ENCODE data around the gene SPTBN1. TPM values are rescaled to one million over a fixed set of nuclear protein-coding genes. Genes with fewer than 3 reads are reported as not detected.

SPTBN1 gene
- total and polyA plus RNA-seq, 2 of the 13 experiments (the other 11 are each of a cell fraction or from before 2014, with no cell fraction given): 123 to 299 TPM

DNA sequence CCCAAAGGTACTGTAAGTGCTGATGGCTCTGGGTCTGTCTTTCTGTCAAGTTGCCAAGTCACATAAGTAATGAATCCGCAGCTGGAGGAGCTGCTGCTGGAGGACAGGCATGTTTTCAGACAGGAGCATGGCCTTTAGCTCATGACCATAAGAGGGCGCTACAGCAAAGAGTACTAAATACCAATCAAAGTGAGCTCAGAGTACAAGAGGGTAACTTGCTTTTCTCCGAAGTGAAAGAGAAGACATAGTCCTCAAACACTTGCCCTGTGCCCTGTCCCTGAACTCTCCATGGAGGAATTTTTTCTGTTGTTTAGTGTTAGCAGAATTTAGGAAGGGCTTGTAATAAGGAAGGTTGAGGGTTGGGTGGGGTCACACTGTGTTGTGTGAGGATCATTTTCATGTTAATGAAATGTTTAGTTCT lies 209.3 kb downstream of the SPTBN1 start (continued):
- TF ChIP-seq TOPORS (CRISPR knock-in tag; IDR thresholded peaks at IDR 0.05): no peak
- no peak for TF ChIP-seq GZF1 (CRISPR knock-in tag; IDR thresholded peaks at IDR 0.05)
- TF ChIP-seq CBX1 (IDR thresholded peaks at IDR 0.05; ENCODE audit: low read depth): no peak
- TF ChIP-seq ZNF136 (CRISPR knock-in tag; IDR thresholded peaks at IDR 0.05; ENCODE audit: low read depth): no peak
- TF ChIP-seq, protein P1, sequence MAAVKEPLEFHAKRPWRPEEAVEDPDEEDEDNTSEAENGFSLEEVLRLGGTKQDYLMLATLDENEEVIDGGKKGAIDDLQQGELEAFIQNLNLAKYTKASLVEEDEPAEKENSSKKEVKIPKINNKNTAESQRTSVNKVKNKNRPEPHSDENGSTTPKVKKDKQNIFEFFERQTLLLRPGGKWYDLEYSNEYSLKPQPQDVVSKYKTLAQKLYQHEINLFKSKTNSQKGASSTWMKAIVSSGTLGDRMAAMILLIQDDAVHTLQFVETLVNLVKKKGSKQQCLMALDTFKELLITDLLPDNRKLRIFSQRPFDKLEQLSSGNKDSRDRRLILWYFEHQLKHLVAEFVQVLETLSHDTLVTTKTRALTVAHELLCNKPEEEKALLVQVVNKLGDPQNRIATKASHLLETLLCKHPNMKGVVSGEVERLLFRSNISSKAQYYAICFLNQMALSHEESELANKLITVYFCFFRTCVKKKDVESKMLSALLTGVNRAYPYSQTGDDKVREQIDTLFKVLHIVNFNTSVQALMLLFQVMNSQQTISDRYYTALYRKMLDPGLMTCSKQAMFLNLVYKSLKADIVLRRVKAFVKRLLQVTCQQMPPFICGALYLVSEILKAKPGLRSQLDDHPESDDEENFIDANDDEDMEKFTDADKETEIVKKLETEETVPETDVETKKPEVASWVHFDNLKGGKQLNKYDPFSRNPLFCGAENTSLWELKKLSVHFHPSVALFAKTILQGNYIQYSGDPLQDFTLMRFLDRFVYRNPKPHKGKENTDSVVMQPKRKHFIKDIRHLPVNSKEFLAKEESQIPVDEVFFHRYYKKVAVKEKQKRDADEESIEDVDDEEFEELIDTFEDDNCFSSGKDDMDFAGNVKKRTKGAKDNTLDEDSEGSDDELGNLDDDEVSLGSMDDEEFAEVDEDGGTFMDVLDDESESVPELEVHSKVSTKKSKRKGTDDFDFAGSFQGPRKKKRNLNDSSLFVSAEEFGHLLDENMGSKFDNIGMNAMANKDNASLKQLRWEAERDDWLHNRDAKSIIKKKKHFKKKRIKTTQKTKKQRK (IDR thresholded peaks at IDR 0.05; ENCODE audit: low read length): no peak
- peak; percentile 26; the same call in 1 of the 2 replicates for TF ChIP-seq SAP130 (CRISPR knock-in tag; IDR thresholded peaks at IDR 0.05; ENCODE audit: low read depth)
- TF ChIP-seq ZNF33A (CRISPR knock-in tag; IDR thresholded peaks at IDR 0.05; ENCODE audit: borderline replicate concordance): no peak
- TF ChIP-seq SAFB2 (CRISPR knock-in tag; IDR thresholded peaks at IDR 0.05; ENCODE audit: borderline replicate concordance, low read depth): no peak
- TF ChIP-seq, protein P2, sequence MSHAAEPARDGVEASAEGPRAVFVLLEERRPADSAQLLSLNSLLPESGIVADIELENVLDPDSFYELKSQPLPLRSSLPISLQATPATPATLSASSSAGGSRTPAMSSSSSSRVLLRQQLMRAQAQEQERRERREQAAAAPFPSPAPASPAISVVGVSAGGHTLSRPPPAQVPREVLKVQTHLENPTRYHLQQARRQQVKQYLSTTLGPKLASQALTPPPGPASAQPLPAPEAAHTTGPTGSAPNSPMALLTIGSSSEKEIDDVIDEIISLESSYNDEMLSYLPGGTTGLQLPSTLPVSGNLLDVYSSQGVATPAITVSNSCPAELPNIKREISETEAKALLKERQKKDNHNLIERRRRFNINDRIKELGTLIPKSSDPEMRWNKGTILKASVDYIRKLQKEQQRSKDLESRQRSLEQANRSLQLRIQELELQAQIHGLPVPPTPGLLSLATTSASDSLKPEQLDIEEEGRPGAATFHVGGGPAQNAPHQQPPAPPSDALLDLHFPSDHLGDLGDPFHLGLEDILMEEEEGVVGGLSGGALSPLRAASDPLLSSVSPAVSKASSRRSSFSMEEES (CRISPR knock-in tag; IDR thresholded peaks at IDR 0.05): peak; percentile 32; the same call in 1 of the 2 replicates
- no peak for TF ChIP-seq SOX13 (IDR thresholded peaks at IDR 0.05)
- peak; percentile 30 to 51; a peak in 2 of 4 replicates for TF ChIP-seq SOX13 (CRISPR knock-in tag; conservative IDR thresholded peaks at IDR 0.05 in 1 of 2, IDR thresholded peaks at IDR 0.05 in 1 of 2)
- TF ChIP-seq CHD4 (IDR thresholded peaks at IDR 0.05; ENCODE audit: borderline replicate concordance, low read length): 0 out of 2 replicates have a peak, but pooled peaks have one; percentile 7
- TF ChIP-seq JDP2 (CRISPR knock-in tag; IDR thresholded peaks at IDR 0.05; ENCODE audit: borderline replicate concordance): no peak
- TF ChIP-seq, protein P3, sequence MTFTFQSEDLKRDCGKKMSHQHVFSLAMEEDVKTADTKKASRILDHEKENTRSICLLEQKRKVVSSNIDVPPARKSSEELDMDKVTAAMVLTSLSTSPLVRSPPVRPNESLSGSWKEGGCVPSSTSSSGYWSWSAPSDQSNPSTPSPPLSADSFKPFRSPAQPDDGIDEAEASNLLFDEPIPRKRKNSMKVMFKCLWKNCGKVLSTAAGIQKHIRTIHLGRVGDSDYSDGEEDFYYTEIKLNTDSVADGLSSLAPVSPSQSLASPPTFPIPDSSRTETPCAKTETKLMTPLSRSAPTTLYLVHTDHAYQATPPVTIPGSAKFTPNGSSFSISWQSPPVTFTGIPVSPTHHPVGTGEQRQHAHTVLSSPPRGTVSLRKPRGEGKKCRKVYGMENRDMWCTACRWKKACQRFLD (CRISPR knock-in tag; IDR thresholded peaks at IDR 0.05; ENCODE audit: borderline replicate concordance): no peak
- no peak for TF ChIP-seq NFE2L1 (CRISPR knock-in tag; IDR thresholded peaks at IDR 0.05; ENCODE audit: borderline replicate concordance)
- TF ChIP-seq, protein P4, sequence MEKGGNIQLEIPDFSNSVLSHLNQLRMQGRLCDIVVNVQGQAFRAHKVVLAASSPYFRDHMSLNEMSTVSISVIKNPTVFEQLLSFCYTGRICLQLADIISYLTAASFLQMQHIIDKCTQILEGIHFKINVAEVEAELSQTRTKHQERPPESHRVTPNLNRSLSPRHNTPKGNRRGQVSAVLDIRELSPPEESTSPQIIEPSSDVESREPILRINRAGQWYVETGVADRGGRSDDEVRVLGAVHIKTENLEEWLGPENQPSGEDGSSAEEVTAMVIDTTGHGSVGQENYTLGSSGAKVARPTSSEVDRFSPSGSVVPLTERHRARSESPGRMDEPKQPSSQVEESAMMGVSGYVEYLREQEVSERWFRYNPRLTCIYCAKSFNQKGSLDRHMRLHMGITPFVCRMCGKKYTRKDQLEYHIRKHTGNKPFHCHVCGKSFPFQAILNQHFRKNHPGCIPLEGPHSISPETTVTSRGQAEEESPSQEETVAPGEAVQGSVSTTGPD (CRISPR knock-in tag; IDR thresholded peaks at IDR 0.05): no peak
- TF ChIP-seq, protein P5, sequence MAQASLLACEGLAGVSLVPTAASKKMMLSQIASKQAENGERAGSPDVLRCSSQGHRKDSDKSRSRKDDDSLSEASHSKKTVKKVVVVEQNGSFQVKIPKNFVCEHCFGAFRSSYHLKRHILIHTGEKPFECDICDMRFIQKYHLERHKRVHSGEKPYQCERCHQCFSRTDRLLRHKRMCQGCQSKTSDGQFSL (CRISPR knock-in tag; IDR thresholded peaks at IDR 0.05): no peak
- TF ChIP-seq HMG20B (CRISPR knock-in tag; conservative IDR thresholded peaks at IDR 0.05): no peak
- TF ChIP-seq, protein P6, sequence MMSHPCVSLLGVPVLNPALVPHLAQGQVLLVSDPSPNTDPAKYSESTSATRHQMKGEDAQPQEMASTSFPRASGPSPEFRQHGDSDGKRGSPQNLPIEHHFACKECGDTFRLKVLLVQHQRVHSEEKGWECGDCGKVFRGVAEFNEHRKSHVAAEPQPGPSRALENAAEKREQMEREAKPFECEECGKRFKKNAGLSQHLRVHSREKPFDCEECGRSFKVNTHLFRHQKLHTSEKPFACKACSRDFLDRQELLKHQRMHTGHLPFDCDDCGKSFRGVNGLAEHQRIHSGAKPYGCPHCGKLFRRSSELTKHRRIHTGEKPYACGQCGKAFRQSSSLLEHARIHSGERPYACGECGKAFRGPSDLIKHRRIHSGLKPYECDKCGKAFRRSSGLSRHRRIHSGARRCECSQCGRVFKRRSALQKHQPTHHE (CRISPR knock-in tag; IDR thresholded peaks at IDR 0.05; ENCODE audit: borderline replicate concordance): no peak
- no peak for TF ChIP-seq ZNF430 (CRISPR knock-in tag; IDR thresholded peaks at IDR 0.05)
- TF ChIP-seq GATA4 (IDR thresholded peaks at IDR 0.05; ENCODE audit: borderline replicate concordance, low read depth): no peak
- TF ChIP-seq XRCC5 (optimal IDR thresholded peaks at IDR 0.05; ENCODE audit: low read length): peak; percentile 48
